ENCODE measurements around the gene U2SURP.

U2SURP gene

DNA sequence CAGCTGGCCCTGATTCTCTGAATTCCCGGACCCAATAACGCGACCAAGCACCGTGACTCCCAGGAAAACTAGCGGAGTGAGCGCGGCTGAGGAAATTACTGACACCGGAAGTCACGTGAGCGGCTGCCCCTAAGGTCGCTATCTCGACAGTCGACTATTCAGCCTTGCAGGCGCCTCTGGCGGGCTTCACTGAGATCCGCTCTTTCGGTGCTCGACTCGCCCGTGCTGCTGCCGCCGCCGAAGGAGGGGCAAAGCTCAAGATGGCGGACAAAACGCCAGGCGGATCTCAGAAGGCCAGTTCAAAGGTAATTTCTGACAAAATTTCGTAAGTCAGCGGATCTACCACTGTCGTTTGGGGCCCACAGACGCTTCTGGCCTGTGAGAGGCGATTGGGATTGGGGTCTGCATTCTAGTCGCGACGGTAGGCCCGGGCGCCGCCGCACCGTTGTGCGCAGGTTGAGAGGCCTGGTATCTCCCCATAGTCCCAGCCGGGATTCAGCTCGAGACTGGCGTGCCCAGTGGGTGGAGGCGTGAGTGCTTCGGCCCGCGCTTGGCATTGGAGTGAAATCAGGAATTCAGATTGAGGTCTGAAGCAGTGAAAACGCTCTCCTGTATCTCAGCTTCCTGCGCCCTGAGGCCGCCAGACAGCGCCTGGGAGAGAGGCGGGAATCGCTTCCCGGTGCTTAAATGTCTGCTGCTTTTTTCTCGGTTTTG is at the start of gene U2SURP:
TSS of gene U2SURP (plus strand) at position 202 of the 714 bp plus-strand sequence. CDS start at position 261, 59 bp downstream.
- peak; percentile 84 to 96 for DNase-seq

- DNase-seq, result no peak
Measured at GRCh38 chr3:142951794-142952193, 49.6 kb upstream of the U2SURP start.

DNA sequence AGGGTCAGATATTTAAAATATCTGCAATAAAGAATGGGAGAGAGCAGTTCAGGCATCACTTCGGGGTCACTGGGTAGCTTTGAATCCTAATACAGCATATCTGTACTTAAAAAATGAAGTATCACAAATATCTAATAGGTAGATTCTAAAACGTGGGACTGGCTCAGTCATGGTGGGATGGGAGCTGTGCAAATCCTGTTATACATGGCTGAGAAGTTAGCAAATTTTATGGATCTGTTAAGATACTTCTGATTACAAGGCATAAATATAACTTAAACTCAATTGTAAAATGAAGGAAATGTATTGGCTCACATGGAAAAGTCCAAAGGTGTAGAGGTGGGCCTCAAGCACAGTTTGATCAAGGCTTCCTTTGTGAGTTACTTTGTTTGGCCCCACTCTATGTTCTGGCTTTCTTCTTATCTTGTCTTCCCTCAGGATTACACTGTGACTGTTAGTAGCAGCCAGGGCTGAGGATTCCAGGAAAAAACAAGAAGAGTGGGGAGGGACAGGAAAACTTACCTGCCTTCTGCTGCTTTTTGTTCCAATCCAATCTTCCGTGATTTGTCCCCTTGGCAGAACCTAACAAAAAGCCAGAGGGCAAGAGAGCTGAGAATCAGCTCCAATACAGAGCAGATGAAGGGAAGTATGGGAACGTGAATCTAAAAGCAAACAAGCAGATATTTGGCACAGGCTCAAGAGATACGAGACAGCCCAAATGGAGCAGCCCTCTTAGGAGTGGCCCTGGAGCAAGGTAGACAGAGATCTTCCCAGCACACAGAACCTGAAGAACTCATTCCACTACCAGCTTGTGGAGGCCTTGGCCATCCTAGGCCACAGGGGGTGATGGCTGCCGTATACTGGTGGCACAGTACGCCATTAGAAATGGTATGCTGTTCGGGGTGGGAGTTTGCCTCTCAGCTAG is 48.8 kb upstream of the U2SURP start:
- no peak for DNase-seq

- DNase-seq, result no peak
Measured at GRCh38 chr3:142953443-142953842, 47.9 kb upstream of the U2SURP start.

- no peak for DNase-seq
Measured at GRCh38 chr3:142958707-142959106, 42.7 kb upstream of the U2SURP start.

- DNase-seq, result no peak
Measured at GRCh38 chr3:142960322-142960850, 41.0 kb upstream of the U2SURP start.

DNA sequence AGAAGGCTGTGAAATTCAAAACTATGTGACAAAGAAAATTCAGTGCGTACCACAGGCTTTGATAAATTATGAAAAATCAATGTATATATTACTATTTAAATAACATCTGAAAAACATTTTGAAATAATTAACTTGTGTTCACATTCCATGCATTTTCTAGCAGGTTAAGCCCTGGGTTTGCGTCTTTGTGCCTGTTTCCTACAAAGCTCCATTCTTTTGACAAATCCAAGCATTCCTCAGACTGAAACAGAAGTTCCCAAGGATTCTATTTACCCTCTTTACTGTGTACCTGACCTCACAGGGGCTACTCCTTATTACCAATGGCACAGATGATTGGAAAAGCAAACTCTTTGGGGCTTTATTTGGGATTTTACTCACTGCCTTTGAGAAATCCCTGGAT is 39.8 kb upstream of the U2SURP start:
- DNase-seq, result no peak

DNA sequence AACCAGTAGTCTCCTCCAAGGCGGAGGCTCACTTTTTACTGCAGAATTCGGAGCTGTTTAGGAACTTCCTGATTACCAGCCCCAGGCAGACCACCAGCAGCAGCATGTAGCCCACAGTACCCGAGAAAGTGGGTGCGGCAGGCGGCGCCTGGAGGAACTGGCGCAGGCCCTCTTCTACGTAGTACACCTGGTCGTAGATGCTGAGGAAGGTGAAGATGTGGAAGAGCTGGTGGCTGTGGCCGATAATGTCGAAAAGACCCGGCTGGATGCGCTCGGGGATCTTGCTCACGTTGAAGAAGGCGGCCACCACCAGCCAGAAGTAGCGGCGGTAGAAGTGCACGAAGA is 39.2 kb upstream of the U2SURP start:
- DNase-seq, result no peak

DNA sequence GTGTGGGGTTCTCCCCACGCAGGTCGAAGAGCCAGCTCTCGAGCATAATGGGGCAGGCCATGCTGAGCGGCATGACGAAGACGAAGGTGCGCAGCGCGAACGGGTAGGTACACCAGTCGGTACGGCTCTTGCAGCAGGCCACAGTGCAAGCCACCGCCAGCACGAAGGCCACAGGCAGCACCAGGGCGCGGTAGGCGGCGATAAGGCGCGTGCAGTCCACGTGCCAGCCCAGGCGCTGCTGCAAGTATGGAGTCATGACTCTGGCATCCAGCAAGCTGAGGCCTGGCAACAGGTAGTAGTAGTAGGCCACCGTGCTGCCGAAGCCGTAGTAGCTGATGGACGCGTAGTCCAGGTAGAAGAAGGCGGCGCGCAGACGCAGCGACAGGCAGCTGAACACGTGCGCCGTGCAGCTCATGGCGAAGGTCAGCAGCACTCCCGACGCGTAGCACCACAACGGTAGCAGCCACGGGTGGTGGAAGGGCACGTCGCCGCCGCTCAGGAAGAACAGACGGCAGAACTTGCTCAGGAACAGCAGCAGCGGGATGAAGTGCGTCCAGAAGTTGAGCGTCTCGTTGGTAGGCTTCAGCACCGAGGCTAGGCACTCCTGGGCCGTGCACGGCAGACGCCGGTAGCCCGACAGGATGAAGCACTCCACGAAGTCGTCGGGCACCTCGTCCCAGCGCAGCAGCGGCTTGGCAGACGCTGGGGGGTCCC is 38.7 kb upstream of the U2SURP start:
- DNase-seq, result no peak

GRCh38 chr3:142963234-142963515 is 38.2 kb upstream of the U2SURP start:
- no peak for DNase-seq

DNA sequence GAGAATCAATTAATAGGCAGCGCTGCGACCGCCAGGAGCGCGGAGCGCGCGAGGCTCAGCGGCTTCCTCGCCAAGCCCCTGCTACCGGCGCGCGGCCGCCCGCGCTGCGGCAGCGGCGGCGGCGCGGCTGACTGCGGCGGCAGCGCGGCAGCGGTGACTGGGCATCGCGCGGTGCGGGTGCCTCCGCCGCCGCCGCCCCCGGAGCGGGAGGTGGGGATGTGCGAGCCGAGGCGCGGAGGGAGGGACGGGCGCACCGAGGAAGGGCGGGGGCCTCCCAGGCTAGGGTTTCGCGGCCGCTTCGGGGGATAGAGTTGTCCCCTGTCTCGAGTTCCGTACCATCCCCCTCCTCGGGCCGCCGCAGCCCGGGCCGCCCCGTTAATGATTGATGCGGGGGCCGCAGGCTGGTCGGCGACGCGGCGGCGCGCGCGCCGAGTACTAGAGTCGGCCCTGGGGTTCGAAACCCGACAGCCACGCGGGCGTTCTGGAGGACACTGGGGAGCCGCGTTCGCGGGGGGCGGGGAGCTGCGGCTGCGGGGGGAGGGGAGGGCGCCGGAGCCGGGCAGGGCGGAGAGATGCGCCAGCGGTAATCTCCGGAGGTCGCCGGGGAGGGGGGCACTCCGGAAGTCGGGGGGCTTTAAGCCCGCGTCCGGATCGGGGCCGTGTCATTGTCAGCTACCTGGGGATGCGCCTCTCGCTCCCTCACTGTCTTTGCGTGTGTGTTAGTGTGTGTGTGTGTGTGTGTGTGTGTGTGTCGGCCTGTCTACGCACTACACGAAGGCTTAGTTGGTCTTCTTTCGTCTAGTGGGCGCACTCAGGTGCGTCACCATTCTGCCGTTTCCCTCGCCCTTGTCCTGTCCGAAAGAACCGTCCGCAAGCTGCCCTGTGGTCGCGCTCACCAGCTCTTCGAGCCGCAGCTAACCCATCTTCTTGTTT is 37.6 kb upstream of the U2SURP start, which contains the start of gene PAQR9:
TSS of gene PAQR9 (minus strand) at position 159 of the 933 bp plus-strand sequence. CDS start 338 bp downstream, outside the sequence.
- no peak for DNase-seq

- DNase-seq, result no peak
Measured at GRCh38 chr3:142965581-142965980, 35.8 kb upstream of the U2SURP start.

DNA sequence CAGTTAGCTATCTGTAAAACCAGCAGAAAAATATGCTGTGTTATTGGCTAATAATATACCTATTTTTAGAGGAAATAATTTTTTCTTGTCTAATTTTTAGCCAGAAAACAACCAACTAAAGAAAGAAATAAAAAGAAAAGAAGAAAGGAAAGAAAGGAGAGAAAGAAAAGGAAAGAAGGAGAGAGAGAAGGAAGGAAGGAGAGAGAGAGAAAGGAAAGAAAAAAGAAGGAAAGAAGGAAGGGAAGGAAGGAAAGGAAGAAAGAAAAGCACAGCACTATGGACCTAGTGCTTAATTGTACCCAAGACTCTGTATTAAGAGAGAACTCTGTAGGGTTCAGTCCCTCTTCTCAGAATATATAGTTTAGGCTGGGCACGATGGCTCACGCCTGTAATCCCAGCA is 34.6 kb upstream of the U2SURP start:
- no peak for DNase-seq

DNA sequence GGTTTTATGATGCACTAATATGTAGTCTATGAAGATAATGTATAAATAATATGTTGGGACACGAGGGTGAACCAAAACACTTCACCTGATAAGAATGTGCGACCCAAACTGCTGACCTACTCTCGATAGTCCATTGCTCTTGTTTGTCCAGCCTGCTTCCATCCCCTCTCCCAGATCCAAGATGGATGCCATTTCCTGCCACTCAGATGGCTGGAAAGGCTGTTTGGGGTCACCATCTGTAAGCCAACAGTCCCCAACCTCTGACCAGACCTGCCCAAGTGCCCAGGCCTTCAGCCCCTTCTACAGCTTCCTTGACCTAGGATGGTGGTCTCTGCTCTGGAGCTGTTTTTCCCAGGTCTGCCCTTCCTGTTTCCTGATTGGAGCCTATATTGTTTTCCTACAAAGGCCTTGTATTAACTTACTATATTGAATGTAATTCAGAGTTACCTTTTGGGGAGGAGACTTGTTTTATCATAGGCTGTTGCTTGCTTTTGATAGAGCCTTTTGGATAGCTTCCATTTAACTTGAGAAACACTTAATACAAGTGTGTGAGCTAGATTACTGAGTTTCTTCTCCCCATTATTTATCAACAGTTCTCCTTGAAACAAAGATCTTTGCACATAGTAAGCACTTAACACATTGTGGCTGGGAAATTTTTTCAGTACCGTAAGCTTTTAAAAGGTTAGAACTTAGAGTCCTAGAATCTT is 32.9 kb upstream of the U2SURP start:
- no peak for DNase-seq

DNA sequence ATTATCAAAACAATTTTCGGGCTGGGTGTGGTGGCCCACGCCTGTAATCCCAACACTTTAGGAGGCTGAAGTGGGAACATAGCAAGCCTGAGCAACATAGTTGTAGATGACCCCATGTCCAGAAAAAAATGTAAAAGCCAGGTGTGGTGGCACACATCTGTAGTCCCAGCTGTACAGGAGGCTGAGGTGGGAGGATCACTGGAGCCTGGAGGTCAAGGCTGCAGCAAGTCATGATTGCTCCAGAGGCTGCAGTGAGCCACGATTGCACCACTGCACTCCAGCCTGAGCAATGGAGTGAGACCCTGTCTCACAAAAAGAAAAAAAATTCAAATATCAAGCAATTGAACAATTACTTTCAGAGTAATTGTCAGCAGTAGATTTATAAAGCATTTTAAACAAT is 29.9 kb upstream of the U2SURP start:
- DNase-seq, result no peak

DNA sequence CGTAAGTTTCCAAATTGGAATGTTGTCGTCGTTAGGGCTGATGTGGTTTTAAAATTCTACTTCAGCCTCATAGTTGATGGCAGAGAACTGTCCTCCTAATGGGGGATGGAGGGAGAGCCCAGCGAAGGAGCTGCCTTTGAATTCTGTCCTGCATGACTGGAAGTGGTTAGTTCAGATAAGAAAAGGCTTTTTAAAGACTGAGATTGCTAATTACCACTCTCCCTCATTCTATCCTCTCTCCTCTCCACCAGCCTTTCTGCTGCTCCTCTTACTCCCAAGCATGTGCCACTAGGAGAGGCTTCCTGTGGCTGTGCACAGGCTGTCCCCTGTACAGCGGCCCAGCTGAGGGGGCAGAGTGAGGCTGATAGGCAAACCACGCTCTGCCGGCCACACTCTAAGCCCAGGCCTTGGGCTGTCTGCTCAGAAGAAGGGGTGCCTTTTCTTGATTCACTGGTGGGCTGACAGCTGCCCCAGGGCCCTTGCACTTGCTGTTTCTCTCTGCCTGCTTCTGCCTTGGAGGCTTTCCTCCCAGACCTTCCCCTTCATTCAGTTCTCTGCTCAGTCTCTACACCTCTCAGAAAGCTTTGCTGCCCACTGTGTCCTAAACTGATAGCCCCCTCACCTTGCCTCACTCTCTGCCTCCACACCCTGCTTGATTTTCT is 29.1 kb upstream of the U2SURP start:
- no peak for DNase-seq

- no peak for DNase-seq
Measured at GRCh38 chr3:142973217-142974009, 28.0 kb upstream of the U2SURP start.

DNA sequence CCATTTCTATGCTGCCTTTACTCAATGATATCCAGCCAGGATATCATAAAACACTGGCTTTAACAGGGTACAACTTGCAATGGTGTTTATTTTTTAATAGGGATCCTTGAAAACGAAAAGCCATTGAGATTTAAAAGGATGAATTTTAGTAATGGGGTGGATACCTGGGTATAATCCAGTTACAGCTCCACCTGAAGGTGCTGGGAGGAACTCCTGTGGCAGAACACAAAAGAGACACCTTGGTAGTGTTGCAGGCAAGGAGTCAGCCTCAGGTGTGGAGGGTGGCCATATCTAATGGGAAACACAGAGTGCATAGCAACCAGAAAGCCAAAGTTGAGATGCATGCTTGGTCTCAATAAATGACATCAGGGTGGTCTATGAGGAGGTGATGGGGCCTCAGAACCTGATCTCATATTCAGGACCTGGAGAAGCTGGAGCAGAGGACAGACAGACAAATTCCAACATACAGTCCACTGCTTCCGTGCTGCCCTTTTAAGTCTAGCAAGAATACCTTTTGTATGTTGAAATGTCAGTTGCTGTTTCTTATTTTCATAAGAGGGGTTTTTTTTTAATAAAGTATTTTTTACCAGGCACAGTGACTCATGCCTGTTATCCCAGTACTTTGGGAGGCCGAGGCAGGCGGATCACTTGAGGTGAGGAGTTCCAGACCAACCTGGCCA is 25.9 kb upstream of the U2SURP start:
- DNase-seq, result no peak

DNA sequence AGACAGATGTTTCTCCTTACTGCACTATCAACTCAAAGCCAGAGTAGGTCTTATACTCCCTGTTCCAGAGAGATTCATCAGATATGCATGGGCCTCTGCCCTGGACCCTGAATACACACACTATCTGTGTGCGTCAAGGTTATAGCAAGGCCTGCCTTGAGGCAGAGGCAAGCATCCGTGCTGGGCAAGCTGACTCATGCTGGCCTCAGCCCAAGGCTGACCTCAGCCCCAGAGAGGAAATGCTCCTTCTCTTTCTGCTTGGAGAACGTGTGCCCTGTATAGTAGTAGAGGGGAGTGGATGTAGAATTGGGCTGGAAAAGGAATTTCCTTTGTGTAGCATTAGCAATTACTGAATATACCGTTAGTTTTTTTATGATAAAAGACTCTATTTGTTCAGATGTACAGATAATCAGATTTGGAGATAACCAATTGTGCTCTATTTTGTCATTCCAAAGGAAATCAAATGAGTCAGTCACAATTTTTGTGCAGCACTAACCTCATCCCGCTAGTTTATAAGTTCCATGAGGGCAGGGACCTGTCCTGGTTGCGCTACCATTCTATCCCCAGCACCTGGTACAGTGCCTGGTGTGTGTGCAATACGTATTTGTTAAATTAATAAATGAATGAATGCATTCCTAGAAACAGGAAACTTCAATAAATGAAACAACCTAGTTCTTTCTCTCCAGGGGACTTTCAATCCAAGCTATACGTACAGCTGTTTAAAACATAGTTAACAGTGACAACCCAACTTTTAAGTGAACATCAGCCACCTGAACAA is 24.6 kb upstream of the U2SURP start:
- peak in 1 of 2 donors; percentile 21 for DNase-seq
